Heart right ventricle (tissue), 16 donors: ENCODE results near the gene NPC1L1. TPM values are rescaled to one million over a fixed set of nuclear protein-coding genes. Genes with fewer than 3 reads are reported as not detected.
A peak's percentile ranks its signal among the peaks of the same experiment; 100 is the strongest.

Source experiments
- ATAC-seq, 8 donors: fragments of 200-7000 bp; cut with Tn5 transposase; one replicate each; pipeline ENCODE4 v1.9.1; 2020; ENCODE audit warnings: mild to moderate bottlenecking in 8 of 8, moderate library complexity in 8 of 8, moderate number of reproducible peaks in 1 of 8
- DNase-seq, 2 donors: peaks; one replicate each; pipeline ENCODE4 v3.0.0-alpha.2; 2020
- H3K27ac ChIP-seq, 10 donors: fragments of 200-600 bp; sonication (generic) in 2 of 10; one replicate each; pipeline versions ENCODE4 v1.5.0 to v1.8.0; 2020 to 2022; ENCODE audit warnings: mild to moderate bottlenecking in 3 of 10
- H3K27me3 ChIP-seq, 7 donors: fragments of 200-600 bp; one replicate each; pipeline ENCODE4 v1.8.0; 2021 to 2022; ENCODE audit warnings: mild to moderate bottlenecking in 2 of 7
- H3K36me3 ChIP-seq, 9 donors: fragments of 200-600 bp; sonication (generic) in 1 of 9; one replicate each; pipeline versions ENCODE4 v1.5.0 to v1.8.0; 2020 to 2022; ENCODE audit warnings: mild to moderate bottlenecking in 2 of 9
- H3K4me1 ChIP-seq, 9 donors: fragments of 200-600 bp; sonication (generic) in 1 of 9; one replicate each; pipeline versions ENCODE4 v1.5.0 to v1.8.0; 2020 to 2022; ENCODE audit warnings: mild to moderate bottlenecking in 4 of 9
- H3K4me3 ChIP-seq, 10 donors: fragments of 200-600 bp; sonication (generic) in 2 of 10; one replicate each; pipeline versions ENCODE4 v1.5.0 to v1.8.0; 2020 to 2022; ENCODE audit warnings: mild to moderate bottlenecking in 7 of 10, moderate library complexity in 2 of 10
- H3K9me3 ChIP-seq, 11 donors: fragments of 200-600 bp in 10 of 11; sonication (generic) in 2 of 11; one replicate each; pipeline versions ENCODE4 v1.5.0 to v1.8.0; 2013 to 2022; ENCODE audit warnings: mild to moderate bottlenecking in 2 of 11, control low read depth in 1 of 11, moderate library complexity in 1 of 11
- WGBS, 2 donors: extraction: QIAGEN DNeasy Blood & Tissue Kit; methylation state at CpG; one replicate each; pipeline ENCODE4 v1.1.7; 2013; ENCODE audit warnings: inconsistent platforms in 1 of 2; 5-methylcytosine and 5-hydroxymethylcytosine counted together
- intact Hi-C, 10 donors: fragments of 100-400 bp; cut with DNase I; formaldehyde crosslinking; loops; one replicate each; pipeline versions ENCODE4 v1.11.1 to v1.14.2; 2022
- polyA plus RNA-seq, 2 donors: library from polyadenylated mRNA; stranded (reverse); fragments of 200-250 nt; gene quantifications; one replicate each; pipeline ENCODE4 v1.2.3, GENCODE V29; 2013
- total RNA-seq, 10 donors: library from RNA; stranded (reverse); fragmentation: NEBNext Ultra II Directional in 3 of 10; extraction: Animal tissue kit (Norgen Biotek cat#: 25700) in 3 of 10; gene quantifications; one replicate each; pipeline versions ENCODE4 v1.2.1 to v1.2.4, GENCODE V29; 2021 to 2023
- TF ChIP-seq, protein P1 (sequence below), 9 donors: fragments of 200-600 bp; sonication (generic) in 2 of 9; IDR thresholded peaks; one replicate each; pipeline versions ENCODE4 v1.5.0 to v1.8.0; 2021 to 2022; ENCODE audit warnings: antibody characterized with exemption in 9 of 9, mild to moderate bottlenecking in 5 of 9, moderate library complexity in 1 of 9
- donor health status: Arrhythmogenic right ventricular cardiomyopathy.
- donor health status: ischemic (EF 13 %, LVEDD 7.1; RV severe dilation, severe dysfunction).
- donor health status: healthy with polysubstance abuse.
- donor health status: DM: no; HTN: yes; CAD: no.
- donor health status: DM: no; HTN: no; CAD: no.
- donor health status: ischemic (EF 25% LVEDD 6.9; RV normal size, moderate dysfunction).
- donor health status: ischemic (EF 25% LVEDD 5.7; RV mildly dilated, moderate dysfunction).
- donor health status: healthy.
- donor health status: DM: yes; HTN: yes; CAD: no.
- donor health status: Ischemic cardiomyopathy.
- donor health status: ischemic (EF 35%, LVEDD 5.7; RV mildly dilated, moderate dysfunction).
- donor health status: nonischemic (EF 11% LVEDD 7.7; RV severe dilation, severe dysfunction).
- donor health status: DM: yes; HTN: yes; CAD: no.
- donor health status: PGD.
- donor health status: ischemic (EF 29% LVEDD 5.4; RV normal size, mild dysfunction).
- donor health status: nonischemic (EF 23%, LVEDD 6.1; RV moderate dilation, normal function).

Gene NPC1L1
- total and polyA plus RNA-seq, 12 donors = under 0.01 to 0.29 (median 0.12) TPM; not detected in 1

DNA sequence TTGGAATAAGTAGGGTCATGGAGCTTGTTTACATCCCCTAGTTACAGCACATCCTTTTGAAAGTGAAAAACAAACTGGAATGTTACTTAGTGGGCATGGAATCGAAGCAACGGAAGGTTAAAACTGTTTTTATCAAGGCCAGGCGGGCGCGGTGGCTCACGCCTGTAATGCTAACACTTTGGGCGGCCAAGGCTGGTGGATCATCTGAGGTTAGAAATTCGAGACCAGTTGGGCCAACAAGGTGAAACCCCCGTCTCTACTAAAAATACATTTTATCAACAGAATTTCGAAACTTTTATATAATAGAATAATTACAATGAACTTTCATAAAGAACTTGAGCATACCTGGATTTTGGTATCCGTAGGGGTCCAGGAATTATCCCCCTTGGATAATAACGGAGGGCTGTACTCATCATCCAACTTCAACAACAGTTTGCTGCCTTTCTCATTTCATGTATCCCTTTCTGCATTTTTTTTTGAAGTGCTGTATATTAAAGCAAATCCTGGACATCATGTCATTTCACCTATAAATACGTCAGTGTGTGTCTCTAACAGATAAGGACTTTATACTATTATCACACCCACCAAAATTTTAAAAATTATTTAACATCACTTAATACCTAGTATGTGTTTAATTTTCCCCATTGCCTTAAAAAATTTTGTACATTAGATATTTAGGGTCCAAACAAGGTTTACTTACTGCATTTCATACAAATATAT is 42.2 kb upstream of the NPC1L1 start:
- DNase-seq (no peak), ATAC-seq (no peak)
- no peaks in the 10 kb centered on the region for H3K27me3 ChIP-seq
- peak overlapping the region; percentile 86 to 99 (median 96) for H3K27ac ChIP-seq
- intact Hi-C loops = loop anchor here in 6 of 10 donors (2.0 to 10.0 kb wide), 8 partner anchors 171 to 551 kb away; partner anchors contain the start of gene H2AZ2 (in 2 of the 6)
- peaks cover 5 to 34% (median 26%) of the 10 kb centered on the region in 9 donors for H3K4me1 ChIP-seq
- peaks cover 0 to 31% (median 21%) of the 10 kb centered on the region in 9 donors for H3K36me3 ChIP-seq
- H3K4me3 ChIP-seq = peak overlapping the region in 9 of 10 donors; percentile 72 to 99 (median 93)
- H3K9me3 ChIP-seq = no peaks in the 10 kb centered on the region
- 67 to 83% methylated on average over 13 of the region's 13 CpGs for WGBS, 2 donors
- TF ChIP-seq, protein P1, sequence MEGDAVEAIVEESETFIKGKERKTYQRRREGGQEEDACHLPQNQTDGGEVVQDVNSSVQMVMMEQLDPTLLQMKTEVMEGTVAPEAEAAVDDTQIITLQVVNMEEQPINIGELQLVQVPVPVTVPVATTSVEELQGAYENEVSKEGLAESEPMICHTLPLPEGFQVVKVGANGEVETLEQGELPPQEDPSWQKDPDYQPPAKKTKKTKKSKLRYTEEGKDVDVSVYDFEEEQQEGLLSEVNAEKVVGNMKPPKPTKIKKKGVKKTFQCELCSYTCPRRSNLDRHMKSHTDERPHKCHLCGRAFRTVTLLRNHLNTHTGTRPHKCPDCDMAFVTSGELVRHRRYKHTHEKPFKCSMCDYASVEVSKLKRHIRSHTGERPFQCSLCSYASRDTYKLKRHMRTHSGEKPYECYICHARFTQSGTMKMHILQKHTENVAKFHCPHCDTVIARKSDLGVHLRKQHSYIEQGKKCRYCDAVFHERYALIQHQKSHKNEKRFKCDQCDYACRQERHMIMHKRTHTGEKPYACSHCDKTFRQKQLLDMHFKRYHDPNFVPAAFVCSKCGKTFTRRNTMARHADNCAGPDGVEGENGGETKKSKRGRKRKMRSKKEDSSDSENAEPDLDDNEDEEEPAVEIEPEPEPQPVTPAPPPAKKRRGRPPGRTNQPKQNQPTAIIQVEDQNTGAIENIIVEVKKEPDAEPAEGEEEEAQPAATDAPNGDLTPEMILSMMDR (IDR thresholded peaks at IDR 0.05) = no peak

DNA sequence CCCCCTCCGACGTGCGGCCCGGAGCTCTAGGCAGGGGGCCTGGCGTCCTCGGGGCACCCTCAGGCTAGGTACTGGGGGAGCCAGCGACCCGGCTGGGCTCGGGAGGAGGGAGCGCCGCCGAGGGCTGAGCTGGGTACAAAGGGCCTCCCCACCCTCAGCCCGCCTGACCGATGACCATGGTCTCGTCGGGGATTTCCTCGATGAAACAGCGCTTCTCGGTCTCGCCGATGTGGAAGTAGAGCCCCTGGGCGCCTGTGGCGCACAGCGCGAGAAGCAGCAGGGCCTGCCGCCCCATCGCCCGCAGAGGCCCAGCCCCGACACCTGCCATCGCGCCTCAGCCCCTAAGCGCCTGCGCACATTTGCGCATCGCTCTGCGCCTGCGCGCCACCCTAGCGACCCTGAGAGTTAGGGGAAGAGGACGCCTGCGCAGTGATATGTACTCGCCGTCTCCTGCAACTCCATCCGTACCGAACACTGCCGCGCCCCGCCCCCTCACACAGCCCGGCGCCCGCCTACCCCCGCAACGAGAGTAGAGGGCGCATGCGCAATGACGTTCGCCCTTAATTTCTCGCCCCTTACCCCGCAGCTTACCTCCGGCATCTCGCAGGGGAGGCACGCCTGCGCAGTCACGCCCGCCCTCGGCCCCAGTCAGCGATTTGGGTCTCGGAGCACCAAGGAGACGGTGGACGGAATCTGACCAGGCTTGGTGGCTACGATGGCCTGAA is 40.9 kb upstream of the NPC1L1 start, which contains the start of gene TMED4:
Gene TMED4, minus strand, starts transcription at position 353 of the 725 bp plus-strand sequence. Its CDS starts 25 bp downstream, at position 328.
- Histone ChIP-seq H3K36me3 (peaks cover 0 to 43% (median 30%) of the 10 kb centered on the region in 9 donors), H3K9me3 (no peaks in the 10 kb centered on the region), H3K27ac (peak within 1 kb of the TSS; percentile 86 to 99 (median 96)), H3K4me1 (peaks cover 5 to 34% (median 24%) of the 10 kb centered on the region in 9 donors), H3K27me3 (no peaks in the 10 kb centered on the region), H3K4me3 (peak within 1 kb of the TSS; percentile 72 to 99 (median 89))
- ATAC-seq = peak; percentile 98 to 99 (median 98)
- TF ChIP-seq, protein P1 (IDR thresholded peaks at IDR 0.05) = no peak
- 0 to 1% methylated on average over 70 to 71 of the region's 71 CpGs for WGBS, 2 donors
- DNase-seq = peak; percentile 99 to 100
- intact Hi-C loops = loop anchor here in 6 of 10 donors (1.0 to 10.0 kb wide), 10 partner anchors 24 to 553 kb away; partner anchors contain the start of genes H2AZ2 (in 3 of the 6) and OGDH (in 2 of the 6)

DNA sequence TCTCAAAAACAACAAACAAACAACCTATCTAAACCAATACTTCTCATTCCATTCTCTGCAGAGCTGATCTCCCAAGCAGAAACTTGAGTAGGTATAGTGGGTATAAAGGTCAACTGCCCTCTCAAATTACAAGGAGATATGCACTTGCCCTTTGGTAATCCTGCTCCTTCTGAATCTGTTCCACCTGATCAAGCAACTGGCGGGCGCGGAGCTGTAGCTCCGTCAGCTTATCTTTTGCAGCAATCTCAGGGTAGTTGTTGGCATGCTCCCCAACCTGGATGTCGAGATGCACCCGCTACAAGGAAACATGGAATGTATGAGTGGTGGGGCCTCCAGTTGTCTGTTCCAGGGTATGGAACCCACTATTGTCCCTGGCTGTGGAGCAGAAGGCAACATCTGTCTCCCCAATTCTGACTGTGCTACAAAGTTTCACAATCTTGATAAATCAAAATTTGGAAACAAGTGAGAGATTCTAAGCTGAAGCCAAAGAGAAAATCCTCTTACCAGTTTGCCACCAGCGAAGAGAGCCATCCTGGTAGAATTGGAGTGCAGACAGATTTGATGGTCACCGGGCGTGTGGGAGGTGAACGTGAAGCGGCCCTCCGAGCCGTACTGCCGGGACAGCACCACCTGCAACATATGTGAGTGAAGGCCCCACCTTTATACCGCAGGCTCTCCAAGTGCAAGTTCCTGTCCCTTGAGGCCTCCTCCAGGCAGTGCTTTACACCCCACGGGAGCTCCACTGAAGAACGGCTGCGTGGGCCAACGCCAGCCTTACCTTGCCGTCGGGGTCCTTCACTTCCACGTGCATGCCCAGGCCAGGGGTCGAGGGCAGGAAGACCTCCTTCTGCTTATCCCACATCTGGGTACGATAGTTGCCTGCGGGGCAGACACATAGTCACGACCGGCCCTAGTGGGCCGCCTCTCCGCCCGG is 40.1 kb upstream of the NPC1L1 start:
- intact Hi-C loops = loop anchor here in 6 of 10 donors (5.0 to 10.0 kb wide), 6 partner anchors 174 to 554 kb away; partner anchors contain the start of gene H2AZ2 (in 2 of the 6)
- TF ChIP-seq, protein P1 (IDR thresholded peaks at IDR 0.05) = no peak
- Histone ChIP-seq H3K27ac (peak overlapping the region in 9 of 10 donors; percentile 90 to 99 (median 97)), H3K4me3 (peak overlapping the region; percentile 72 to 99 (median 89)), H3K9me3 (no peaks in the 10 kb centered on the region), H3K36me3 (peaks cover 0 to 50% (median 30%) of the 10 kb centered on the region in 9 donors), H3K4me1 (peaks cover 5 to 34% (median 24%) of the 10 kb centered on the region in 9 donors), H3K27me3 (no peaks in the 10 kb centered on the region)
- peak in 6 of 8 donors; percentile 1 to 46 (median 1) for ATAC-seq
- DNase-seq = peak; percentile 26
- WGBS, 2 donors = 18 to 19% methylated on average over 30 of the region's 30 CpGs
